Smooth muscle cell (in vitro differentiated cells): ENCODE data around the gene HSBP1L1. TPM values are rescaled to one million over a fixed set of nuclear protein-coding genes. Genes with fewer than 3 reads are reported as not detected.
"Not testable (repeated sequence)": the region's sequence is repeated elsewhere in the genome, so short reads cannot be mapped to it uniquely, and the experiment has no call there.

Experiments
- DNase-seq: peaks from one replicate; lab custom pipeline; 2025; ENCODE audit not compliant: unreplicated experiment; lab: John Stamatoyannopoulos, UW
- H2AFZ ChIP-seq: fragments of 200-600 bp; sonication (generic); 2 replicates; pipeline ENCODE4 v1.6.0; 2016; ENCODE audit warnings: antibody characterized with exemption, low read depth, mild to moderate bottlenecking
- H3F3A ChIP-seq: fragments of 200-600 bp; sonication (generic); 2 replicates; pipeline ENCODE4 v1.6.0; 2017; ENCODE audit warnings: antibody characterized with exemption, low read depth
- H3K27ac ChIP-seq: fragments of 200-600 bp; sonication (generic); 2 replicates; pipeline ENCODE4 v1.5.1; 2016; ENCODE audit warnings: low read depth, mild to moderate bottlenecking
- H3K27me3 ChIP-seq: fragments of 200-600 bp; sonication (generic); 2 replicates; pipeline ENCODE4 v1.6.1; 2016; ENCODE audit warnings: low read depth, mild to moderate bottlenecking
- H3K36me3 ChIP-seq: fragments of 200-600 bp; sonication (generic); 2 replicates; pipeline ENCODE4 v1.5.1; 2016; ENCODE audit warnings: low read depth
- H3K4me1 ChIP-seq: fragments of 200-600 bp; sonication (generic); 2 replicates; pipeline ENCODE4 v1.5.1; 2016; ENCODE audit warnings: low read depth
- H3K4me2 ChIP-seq: fragments of 200-600 bp; sonication (generic); 2 replicates; pipeline ENCODE4 v1.6.0; 2016; ENCODE audit warnings: mild to moderate bottlenecking
- H3K4me3 ChIP-seq: fragments of 200-600 bp; sonication (generic); 2 replicates; pipeline ENCODE4 v1.5.1; 2016; ENCODE audit warnings: mild to moderate bottlenecking
- H3K79me2 ChIP-seq: fragments of 200-600 bp; sonication (generic); 2 replicates; pipeline ENCODE4 v1.6.0; 2016; ENCODE audit warnings: low read depth, mild to moderate bottlenecking
- H3K9ac ChIP-seq: fragments of 200-600 bp; sonication (generic); 2 replicates; pipeline ENCODE4 v1.6.0; 2016; ENCODE audit warnings: low read depth
- H3K9me3 ChIP-seq: fragments of 200-600 bp; sonication (generic); replicated peaks from 2 replicates; pipeline ENCODE4 v1.5.1; 2016; ENCODE audit warnings: low read depth
- H4K20me1 ChIP-seq: fragments of 200-600 bp; sonication (generic); 2 replicates; pipeline ENCODE4 v1.6.0; 2016; ENCODE audit warnings: low read depth
- WGBS: methylation state at CpG from one replicate; pipeline ENCODE4 v1.1.7; 2016; ENCODE audit warnings: low lambda C conversion rate; 5-methylcytosine and 5-hydroxymethylcytosine counted together
- polyA plus RNA-seq: library from polyadenylated mRNA; unstranded; fragments of >200 nt; fragmentation: Nextera tagmentation; extraction: Ambion mirVana; gene quantifications from 2 replicates; pipeline ENCODE4 v1.2.1, GENCODE V29; 2016
- total RNA-seq: library from RNA; depleted of rRNA; stranded (reverse); fragments of >200 nt; gene quantifications from 2 replicates; pipeline ENCODE4 v1.2.3, GENCODE V29; 2014
- TF ChIP-seq, protein P1 (sequence below): fragments of 200-600 bp; sonication (generic); IDR thresholded peaks from 2 replicates; pipeline ENCODE4 v1.5.1; 2017; ENCODE audit warnings: borderline replicate concordance, mild to moderate bottlenecking, antibody characterized with exemption; ENCODE audit not compliant: insufficient read depth, poor library complexity, severe bottlenecking

HSBP1L1 gene
- total and polyA plus RNA-seq, 2 experiments from 2014 or later: 12.4 to 24.6 TPM

GRCh38 chr18:79956276-79956675 lies 8.2 kb upstream of the HSBP1L1 start:
- H3K4me2 ChIP-seq: no peak overlapping the region
- no peaks in the 10 kb centered on the region for H3K9me3 ChIP-seq
- no peak overlapping the region for H3K9ac ChIP-seq
- no peaks in the 10 kb centered on the region for H3K27me3 ChIP-seq
- H4K20me1 ChIP-seq: no peaks in the 10 kb centered on the region
- no peak overlapping the region for H2AFZ ChIP-seq
- H3F3A ChIP-seq: peaks cover 8% of the 10 kb centered on the region
- 86% methylated on average over 2 of the region's 2 CpGs for WGBS
- H3K79me2 ChIP-seq: peaks cover under 1% of the 10 kb centered on the region
- H3K36me3 ChIP-seq: no peaks in the 10 kb centered on the region
- TF ChIP-seq, protein P1, sequence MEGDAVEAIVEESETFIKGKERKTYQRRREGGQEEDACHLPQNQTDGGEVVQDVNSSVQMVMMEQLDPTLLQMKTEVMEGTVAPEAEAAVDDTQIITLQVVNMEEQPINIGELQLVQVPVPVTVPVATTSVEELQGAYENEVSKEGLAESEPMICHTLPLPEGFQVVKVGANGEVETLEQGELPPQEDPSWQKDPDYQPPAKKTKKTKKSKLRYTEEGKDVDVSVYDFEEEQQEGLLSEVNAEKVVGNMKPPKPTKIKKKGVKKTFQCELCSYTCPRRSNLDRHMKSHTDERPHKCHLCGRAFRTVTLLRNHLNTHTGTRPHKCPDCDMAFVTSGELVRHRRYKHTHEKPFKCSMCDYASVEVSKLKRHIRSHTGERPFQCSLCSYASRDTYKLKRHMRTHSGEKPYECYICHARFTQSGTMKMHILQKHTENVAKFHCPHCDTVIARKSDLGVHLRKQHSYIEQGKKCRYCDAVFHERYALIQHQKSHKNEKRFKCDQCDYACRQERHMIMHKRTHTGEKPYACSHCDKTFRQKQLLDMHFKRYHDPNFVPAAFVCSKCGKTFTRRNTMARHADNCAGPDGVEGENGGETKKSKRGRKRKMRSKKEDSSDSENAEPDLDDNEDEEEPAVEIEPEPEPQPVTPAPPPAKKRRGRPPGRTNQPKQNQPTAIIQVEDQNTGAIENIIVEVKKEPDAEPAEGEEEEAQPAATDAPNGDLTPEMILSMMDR: no peak
- DNase-seq: no peak
- H3K4me1 ChIP-seq: peaks cover 19% of the 10 kb centered on the region
- H3K27ac ChIP-seq: no peak overlapping the region
- no peak overlapping the region for H3K4me3 ChIP-seq

- 91% methylated on average over 2 of the region's 2 CpGs for WGBS
- TF ChIP-seq, protein P1: no peak
- DNase-seq: no peak
These were observed 5.5 kb upstream of the HSBP1L1 start for GRCh38 chr18:79958981-79959380.

DNA sequence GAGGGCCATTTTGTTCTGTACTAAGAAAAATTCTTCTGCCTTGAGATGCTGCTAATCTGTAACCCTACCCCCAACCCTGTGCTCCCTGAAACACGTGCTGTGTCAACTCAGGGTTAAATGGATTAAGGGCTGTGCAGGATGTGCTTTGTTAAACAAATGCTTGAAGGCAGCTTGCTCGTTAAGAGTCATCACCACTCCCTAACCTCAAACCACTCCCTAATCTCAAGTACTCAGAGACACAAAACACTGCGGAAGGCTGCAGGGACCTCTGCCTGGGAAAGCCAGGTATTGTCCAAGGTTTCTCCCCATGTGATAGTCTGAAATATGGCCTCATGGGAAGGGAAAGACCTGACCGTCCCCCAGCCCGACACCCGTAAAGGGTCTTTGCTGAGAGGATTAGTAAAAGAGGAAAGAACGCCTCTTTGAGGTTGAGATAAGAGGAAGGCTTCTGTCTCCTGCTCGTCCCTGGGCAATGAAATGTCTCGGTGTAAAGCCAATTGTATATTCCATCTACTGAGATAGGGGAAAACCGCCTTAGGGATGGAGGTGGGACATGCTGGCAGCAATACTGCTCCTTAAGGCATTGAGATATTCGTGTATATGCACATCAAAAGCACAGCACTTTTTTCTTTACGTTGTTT lies 4.2 kb upstream of the HSBP1L1 start:
- H3K4me1 ChIP-seq: peaks cover 14% of the 10 kb centered on the region
- peak overlapping the region; percentile 19 for H3K4me3 ChIP-seq
- H3K36me3 ChIP-seq, H4K20me1 ChIP-seq, H3K9me3 ChIP-seq, H3K27me3 ChIP-seq, DNase-seq, H3K9ac ChIP-seq, H3K79me2 ChIP-seq, H2AFZ ChIP-seq: not testable (repeated sequence)
- H3F3A ChIP-seq: peaks cover 24% of the 10 kb centered on the region
- peak overlapping the region; percentile 69 for H3K4me2 ChIP-seq
- H3K27ac ChIP-seq: peak overlapping the region; percentile 78
- WGBS: 11% methylated on average over 12 of the region's 12 CpGs

More at GRCh38 chr18:79958981-79959380, 5.5 kb upstream of the HSBP1L1 start:
- Histone ChIP-seq H3K4me1 (peaks cover 14% of the 10 kb centered on the region), H2AFZ (no peak overlapping the region), H3K27me3 (no peaks in the 10 kb centered on the region), H3K79me2 (no peaks in the 10 kb centered on the region), H3K9me3 (no peaks in the 10 kb centered on the region), H3K36me3 (no peaks in the 10 kb centered on the region), H4K20me1 (no peaks in the 10 kb centered on the region), H3K4me2 (no peak overlapping the region), H3F3A (peaks cover 24% of the 10 kb centered on the region), H3K27ac (no peak overlapping the region), H3K9ac (no peak overlapping the region), H3K4me3 (no peak overlapping the region)

DNA sequence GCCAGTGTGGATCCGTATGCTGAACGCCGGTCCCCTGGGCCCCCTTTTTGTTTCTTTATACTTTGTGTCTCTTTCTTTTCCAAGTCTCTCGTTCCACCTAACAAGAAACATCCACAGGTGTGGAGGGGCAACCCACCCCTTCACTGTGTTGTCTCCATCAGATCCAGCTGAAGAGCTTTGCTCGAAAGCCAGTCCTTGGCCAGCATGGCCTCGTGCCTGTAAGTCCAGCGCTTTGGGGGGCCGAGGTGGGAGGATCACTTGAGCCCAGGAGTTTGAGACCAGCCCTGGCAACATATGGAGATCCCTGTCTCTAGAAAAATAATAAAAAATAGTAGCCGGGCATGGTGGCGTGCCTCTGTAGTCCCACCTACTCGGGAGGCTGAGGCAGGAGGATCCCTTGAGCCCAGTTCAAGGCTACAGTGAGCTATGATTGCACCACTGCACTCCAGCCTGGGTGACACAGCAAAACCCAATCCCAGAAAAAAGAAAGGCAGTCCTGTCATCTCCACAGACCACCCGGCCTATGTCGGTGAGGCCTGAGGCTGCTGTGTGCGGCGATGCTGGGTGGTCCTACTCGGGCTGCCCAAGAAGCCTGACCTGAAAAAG lies 3.4 kb upstream of the HSBP1L1 start:
- Histone ChIP-seq H3K4me2 (peak overlapping the region; percentile 42), H3K9me3 (no peaks in the 10 kb centered on the region), H3K36me3 (no peaks in the 10 kb centered on the region), H3K27me3 (no peaks in the 10 kb centered on the region), H3K4me1 (peaks cover 14% of the 10 kb centered on the region), H3K4me3 (no peak overlapping the region), H3K27ac (peak overlapping the region; percentile 78), H3F3A (peaks cover 24% of the 10 kb centered on the region), H2AFZ (no peak overlapping the region), H4K20me1 (no peaks in the 10 kb centered on the region), H3K9ac (no peak overlapping the region), H3K79me2 (no peaks in the 10 kb centered on the region)
- no peak for DNase-seq
- TF ChIP-seq, protein P1: no peak
- WGBS: 92% methylated on average over 16 of the region's 16 CpGs
